Esophagus squamous epithelium (tissue), 4 donors: ENCODE measurements around the gene RNLS.

Experiments used
- CTCF ChIP-seq, 6 experiments: fragments of 450-650 bp in 4 of 6; fragments of 200-600 bp in 2 of 6; sonication (generic) in 2 of 6; IDR thresholded peaks; one replicate each; pipeline ENCODE4 v1.5.1; 2016 to 2019; ENCODE audit warnings: antibody characterized with exemption in 6 of 6, mild to moderate bottlenecking in 4 of 6, moderate library complexity in 4 of 6
- POLR2A ChIP-seq, 4 donors: fragments of 450-650 bp; IDR thresholded peaks; one replicate each; pipeline ENCODE4 v1.6.1; 2017; ENCODE audit warnings: antibody characterized with exemption in 4 of 4, mild to moderate bottlenecking in 4 of 4, moderate library complexity in 3 of 4

DNA sequence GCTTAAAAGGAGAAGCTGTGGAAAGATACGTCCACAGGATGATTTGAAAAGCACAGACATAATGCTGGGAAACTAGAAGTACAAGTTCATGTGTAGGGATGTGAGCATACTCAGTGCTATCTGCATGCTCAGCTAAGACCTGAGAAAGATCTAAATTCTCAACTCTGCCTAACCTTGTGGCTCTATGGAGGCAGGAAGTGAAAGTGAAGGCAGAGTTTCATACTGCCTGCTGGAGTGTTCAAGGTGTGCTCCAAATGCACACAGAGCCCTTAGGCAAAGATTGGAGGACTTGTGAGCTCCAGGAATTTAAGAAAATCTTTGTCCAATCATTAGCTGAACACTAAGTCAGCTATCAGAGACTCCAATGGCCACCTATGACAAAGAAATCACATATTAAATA, 190.9 kb downstream of the RNLS start:
- no peak for TF ChIP-seq CTCF (IDR thresholded peaks at IDR 0.05)
- TF ChIP-seq POLR2A (IDR thresholded peaks at IDR 0.05) = no peak
